Kidney capillary endothelial cell (primary cell): Measurements from ENCODE around the gene HYAL2.

ENCODE experiments used
- DNase-seq: peaks from one replicate; pipeline ENCODE4 v3.0.0-alpha.2; 2018; ENCODE audit warnings: low spot score

Gene HYAL2

GRCh38 chr3:50330330-50330729 lies 7.8 kb upstream of the HYAL2 start:
- DNase-seq: no peak

GRCh38 chr3:50327943-50328691 lies 5.6 kb upstream of the HYAL2 start, which contains the start of gene TUSC2:
Gene TUSC2 (minus strand): TSS chr3:50328223. CDS start chr3:50328099, 124 bp downstream.
- peak; percentile 94 for DNase-seq

GRCh38 chr3:50327129-50327528 lies 4.6 kb upstream of the HYAL2 start:
- DNase-seq: no peak

GRCh38 chr3:50326182-50326541 lies 3.6 kb upstream of the HYAL2 start:
- DNase-seq: no peak

- no peak for DNase-seq
Measured at GRCh38 chr3:50325497-50326181, 3.1 kb upstream of the HYAL2 start.

GRCh38 chr3:50325113-50325480 lies 2.6 kb upstream of the HYAL2 start:
- no peak for DNase-seq

- peak; percentile 88 for DNase-seq
Measured at GRCh38 chr3:50324351-50325112, 2.0 kb upstream of the HYAL2 start.

- peak; percentile 90 for DNase-seq
Measured at GRCh38 chr3:50323614-50324199, 1.2 kb upstream of the HYAL2 start.

- peak; percentile 96 for DNase-seq
Measured at GRCh38 chr3:50323092-50323600, 601 bp upstream of the HYAL2 start.

- no peak for DNase-seq
Measured at GRCh38 chr3:50322115-50322385, 495 bp downstream of the HYAL2 start.

GRCh38 chr3:50321336-50322114 lies 1.0 kb downstream of the HYAL2 start:
- peak; percentile 75 for DNase-seq

- DNase-seq: no peak
Measured at GRCh38 chr3:50320853-50321335, 1.7 kb downstream of the HYAL2 start.

- DNase-seq: no peak
Measured at GRCh38 chr3:50319894-50320625, 2.5 kb downstream of the HYAL2 start.

- no peak for DNase-seq
Measured at GRCh38 chr3:50319181-50319893, 3.2 kb downstream of the HYAL2 start.

- DNase-seq: no peak
Measured at GRCh38 chr3:50318615-50319014, 3.9 kb downstream of the HYAL2 start.

- DNase-seq: no peak
Measured at GRCh38 chr3:50318163-50318562, 4.4 kb downstream of the HYAL2 start.

GRCh38 chr3:50317300-50317699 lies 5.2 kb downstream of the HYAL2 start:
- DNase-seq: no peak

GRCh38 chr3:50316657-50317242 lies 5.8 kb downstream of the HYAL2 start:
- DNase-seq: no peak

GRCh38 chr3:50314816-50315215 lies 7.7 kb downstream of the HYAL2 start:
- no peak for DNase-seq

GRCh38 chr3:50314342-50314741 lies 8.2 kb downstream of the HYAL2 start:
- no peak for DNase-seq
